NB4 (cell line): ENCODE results near the gene MUC6.

Source experiments
- DNase-seq: peaks from one replicate; pipeline ENCODE4 v3.0.0; 2010; ENCODE audit warnings: low read depth
- H3K4me3 ChIP-seq: one replicate; pipeline ENCODE4 v1.5.1; 2011; ENCODE audit warnings: mild to moderate bottlenecking, low read depth, low read length, moderate library complexity
- MYC ChIP-seq: IDR thresholded peaks from 2 replicates; pipeline ENCODE4 v1.6.1; 2011; ENCODE audit warnings: low read depth, low read length
- POLR2A ChIP-seq: IDR thresholded peaks from 2 replicates; pipeline ENCODE4 v1.6.1; 2011; ENCODE audit warnings: mild to moderate bottlenecking; ENCODE audit not compliant: insufficient read length; ENCODE audit errors: extremely low read depth
- TF ChIP-seq, protein P1 (sequence below): IDR thresholded peaks from 2 replicates; pipeline ENCODE4 v1.6.1; 2011; ENCODE audit warnings: low read depth, low read length
- TF ChIP-seq, protein P2 (sequence below): IDR thresholded peaks from one replicate; pipeline ENCODE4 v1.5.1; 2012; ENCODE audit warnings: low read depth, low read length

MUC6 gene

DNA sequence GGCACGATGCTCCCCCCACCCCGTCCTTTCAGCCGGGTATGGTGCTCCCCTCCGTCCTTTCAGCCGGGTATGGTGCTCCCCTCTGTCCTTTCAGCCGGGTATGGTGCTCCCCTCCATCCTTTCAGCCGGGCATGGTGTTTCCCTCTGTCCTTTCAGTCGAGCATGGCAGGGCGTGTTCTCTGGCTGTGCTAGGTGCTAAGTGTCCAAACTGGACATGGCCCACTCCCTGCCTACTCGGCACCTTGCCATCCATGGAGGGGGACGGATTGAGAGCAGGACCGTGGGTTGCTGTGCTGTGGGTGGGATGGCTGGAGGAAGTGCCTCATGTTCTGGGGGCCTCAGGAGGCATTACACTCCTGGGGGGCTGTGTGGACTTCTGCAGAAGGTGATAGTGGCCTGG is 45.5 kb downstream of the MUC6 start:
- DNase-seq, result no peak
- no peak for TF ChIP-seq POLR2A
- TF ChIP-seq MYC, result no peak
- TF ChIP-seq, protein P1, sequence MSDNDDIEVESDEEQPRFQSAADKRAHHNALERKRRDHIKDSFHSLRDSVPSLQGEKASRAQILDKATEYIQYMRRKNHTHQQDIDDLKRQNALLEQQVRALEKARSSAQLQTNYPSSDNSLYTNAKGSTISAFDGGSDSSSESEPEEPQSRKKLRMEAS, result no peak
- TF ChIP-seq, protein P2, sequence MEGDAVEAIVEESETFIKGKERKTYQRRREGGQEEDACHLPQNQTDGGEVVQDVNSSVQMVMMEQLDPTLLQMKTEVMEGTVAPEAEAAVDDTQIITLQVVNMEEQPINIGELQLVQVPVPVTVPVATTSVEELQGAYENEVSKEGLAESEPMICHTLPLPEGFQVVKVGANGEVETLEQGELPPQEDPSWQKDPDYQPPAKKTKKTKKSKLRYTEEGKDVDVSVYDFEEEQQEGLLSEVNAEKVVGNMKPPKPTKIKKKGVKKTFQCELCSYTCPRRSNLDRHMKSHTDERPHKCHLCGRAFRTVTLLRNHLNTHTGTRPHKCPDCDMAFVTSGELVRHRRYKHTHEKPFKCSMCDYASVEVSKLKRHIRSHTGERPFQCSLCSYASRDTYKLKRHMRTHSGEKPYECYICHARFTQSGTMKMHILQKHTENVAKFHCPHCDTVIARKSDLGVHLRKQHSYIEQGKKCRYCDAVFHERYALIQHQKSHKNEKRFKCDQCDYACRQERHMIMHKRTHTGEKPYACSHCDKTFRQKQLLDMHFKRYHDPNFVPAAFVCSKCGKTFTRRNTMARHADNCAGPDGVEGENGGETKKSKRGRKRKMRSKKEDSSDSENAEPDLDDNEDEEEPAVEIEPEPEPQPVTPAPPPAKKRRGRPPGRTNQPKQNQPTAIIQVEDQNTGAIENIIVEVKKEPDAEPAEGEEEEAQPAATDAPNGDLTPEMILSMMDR, result no peak
- no peak overlapping the region for H3K4me3 ChIP-seq

DNA sequence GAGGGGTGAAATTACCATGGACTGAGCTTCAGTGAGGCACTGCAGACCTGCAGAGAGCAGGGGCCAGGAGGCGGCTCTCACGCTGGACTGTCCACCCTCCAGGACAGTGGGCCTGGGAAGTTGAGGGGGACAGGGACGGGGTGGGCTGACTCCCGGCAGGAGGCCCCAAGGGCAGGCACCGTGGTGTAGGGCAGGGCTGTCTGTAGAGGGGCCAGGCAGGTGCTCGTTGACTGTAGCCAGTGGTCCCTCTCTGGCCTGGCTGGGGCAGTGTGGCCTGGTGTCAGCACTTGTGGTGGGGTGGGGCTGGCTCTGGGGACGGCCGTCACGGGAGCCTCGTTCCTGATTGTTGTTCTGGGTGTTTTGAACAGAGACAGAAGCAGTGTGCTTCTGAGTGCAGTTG is 46.4 kb downstream of the MUC6 start:
- no peak overlapping the region for H3K4me3 ChIP-seq
- no peak for TF ChIP-seq MYC
- TF ChIP-seq, protein P2, result no peak
- TF ChIP-seq, protein P1, result no peak
- no peak for TF ChIP-seq POLR2A
- no peak for DNase-seq

DNA sequence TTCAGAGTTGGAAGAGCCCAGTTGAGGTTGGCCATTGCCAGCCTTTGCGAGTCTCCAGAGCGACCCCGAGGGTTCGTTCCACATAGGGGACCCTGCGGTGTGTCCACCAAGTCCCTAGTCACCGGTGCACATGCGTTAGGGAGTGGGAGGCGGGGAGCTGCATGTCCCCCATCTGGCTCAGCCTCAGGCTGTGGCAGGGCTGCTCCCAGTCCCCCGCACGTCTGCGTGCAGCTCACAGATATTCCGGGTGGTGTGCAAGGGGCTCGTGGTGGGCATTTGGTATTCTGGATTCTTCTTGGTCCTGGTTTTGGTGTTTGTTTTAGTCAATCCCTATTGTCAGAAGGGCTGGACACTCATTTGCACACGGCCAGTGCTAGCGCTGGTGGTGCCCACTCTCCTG is 48.8 kb downstream of the MUC6 start:
- no peak for DNase-seq
- TF ChIP-seq MYC (no peak), POLR2A (no peak)
- TF ChIP-seq, protein P2, result no peak
- TF ChIP-seq, protein P1, result no peak
- no peak overlapping the region for H3K4me3 ChIP-seq

DNA sequence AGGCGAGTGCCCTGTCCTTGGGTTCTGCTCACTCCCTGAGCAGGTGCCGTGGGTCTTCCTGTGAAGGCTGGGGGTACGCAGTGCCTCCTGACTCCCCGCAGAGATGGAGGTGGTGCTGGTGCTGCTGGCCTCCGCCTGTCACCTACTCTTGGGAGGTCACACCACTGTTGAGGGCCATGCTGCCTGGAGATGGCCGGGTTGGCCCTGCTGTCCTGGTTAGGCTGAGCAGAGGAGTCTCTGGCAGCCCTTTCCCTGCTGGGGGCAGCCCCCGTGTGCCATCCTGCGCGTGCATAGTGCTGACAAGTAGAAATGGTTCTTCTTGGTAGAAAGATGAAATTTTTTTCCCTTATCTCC is 49.6 kb downstream of the MUC6 start:
- TF ChIP-seq POLR2A (no peak), MYC (no peak)
- TF ChIP-seq, protein P1, result no peak
- TF ChIP-seq, protein P2, result no peak
- no peak for DNase-seq
- H3K4me3 ChIP-seq, result no peak overlapping the region

DNA sequence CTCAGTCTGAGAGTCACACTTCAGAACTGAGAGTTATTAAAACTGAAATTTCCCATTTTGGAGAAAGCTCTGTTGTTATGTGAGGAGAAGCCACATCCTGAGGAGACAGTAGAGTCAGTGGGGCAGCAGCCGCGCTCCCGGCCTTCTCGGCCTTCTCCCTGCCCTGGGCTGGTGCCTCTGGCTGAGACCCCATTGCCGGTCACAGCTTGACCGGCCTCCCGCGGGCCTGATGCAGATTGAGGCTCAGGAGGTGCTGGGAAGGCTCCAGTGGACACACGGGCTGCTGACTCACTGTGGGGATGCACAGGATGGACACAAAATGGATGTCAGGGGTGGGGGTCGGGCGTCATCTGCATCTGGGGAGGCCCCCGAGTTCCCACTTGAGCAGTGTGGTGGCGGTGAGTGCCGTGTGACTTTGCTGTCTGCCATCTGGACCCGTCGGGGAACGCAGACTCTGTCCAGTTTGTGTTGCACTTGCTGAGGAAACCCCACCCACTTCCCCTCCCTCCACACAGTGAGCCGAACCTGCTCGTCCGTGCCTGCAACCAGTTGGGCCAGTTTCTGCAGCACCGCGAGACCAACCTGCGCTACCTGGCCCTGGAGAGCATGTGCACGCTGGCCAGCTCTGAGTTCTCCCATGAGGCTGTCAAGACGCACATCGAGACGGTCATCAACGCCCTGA is 50.1 kb downstream of the MUC6 start:
- TF ChIP-seq, protein P2, result no peak
- TF ChIP-seq POLR2A (no peak), MYC (no peak)
- TF ChIP-seq, protein P1, result no peak
- no peak overlapping the region for H3K4me3 ChIP-seq
- DNase-seq, result no peak

DNA sequence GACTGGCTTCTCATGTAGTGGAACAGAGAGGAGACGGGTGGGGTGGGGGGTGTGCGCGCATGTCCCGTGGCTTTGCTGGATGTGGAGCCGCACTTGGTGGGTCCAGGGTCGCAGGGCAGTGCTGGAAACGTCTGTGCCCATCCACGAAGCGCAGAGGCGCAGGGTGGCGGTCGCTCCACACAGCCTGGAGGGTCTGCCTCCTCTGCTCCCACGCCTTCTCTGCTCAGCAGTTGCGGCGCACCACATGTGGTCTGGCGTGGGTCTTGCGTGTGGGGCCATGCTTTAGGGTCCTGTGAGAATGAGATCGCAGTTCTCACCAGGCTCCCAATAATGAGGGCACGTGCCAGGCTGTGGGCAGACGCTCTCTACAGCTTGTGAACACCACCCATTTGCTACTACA is 50.7 kb downstream of the MUC6 start:
- DNase-seq, result no peak
- TF ChIP-seq POLR2A, result no peak
- TF ChIP-seq, protein P1, result no peak
- TF ChIP-seq MYC, result no peak
- TF ChIP-seq, protein P2, result no peak
- H3K4me3 ChIP-seq, result no peak overlapping the region
